Spleen (tissue), 11 donors: ENCODE results near the gene ABCG1. TPM values are rescaled to one million over a fixed set of nuclear protein-coding genes. Genes with fewer than 3 reads are reported as not detected.

Experiments
- DNase-seq: peaks from one replicate; pipeline ENCODE4 v3.0.0-alpha.2; 2020
- H3K27ac ChIP-seq, 8 donors: fragments of 200-600 bp; sonication (generic) in 7 of 8; 1 replicate in 4 of 8; 2 replicates in 4 of 8; pipeline versions ENCODE4 v1.5.0 to v1.8.0; 2016 to 2021; ENCODE audit warnings: inconsistent platforms in 4 of 8, mild to moderate bottlenecking in 4 of 8, moderate library complexity in 1 of 8
- H3K27me3 ChIP-seq, 7 donors: fragments of 200-600 bp; sonication (generic) in 6 of 7; replicated peaks in 1 of 7; 1 replicate in 4 of 7; 2 replicates in 3 of 7; pipeline versions ENCODE4 v1.5.0 to v1.8.0; 2016 to 2021; ENCODE audit warnings: inconsistent platforms in 3 of 7, mild to moderate bottlenecking in 1 of 7
- H3K36me3 ChIP-seq, 6 donors: fragments of 200-600 bp; sonication (generic) in 5 of 6; 1 replicate in 4 of 6; 2 replicates in 2 of 6; pipeline versions ENCODE4 v1.5.0 to v1.8.0; 2016 to 2021; ENCODE audit warnings: inconsistent platforms in 2 of 6
- H3K4me1 ChIP-seq, 6 donors: fragments of 200-600 bp; sonication (generic) in 5 of 6; 1 replicate in 3 of 6; 2 replicates in 3 of 6; pipeline versions ENCODE4 v1.5.0 to v1.8.0; 2016 to 2021; ENCODE audit warnings: inconsistent platforms in 3 of 6
- H3K4me3 ChIP-seq, 8 donors: fragments of 200-600 bp; sonication (generic) in 7 of 8; 1 replicate in 4 of 8; 2 replicates in 4 of 8; pipeline versions ENCODE4 v1.5.0 to v1.8.0; 2016 to 2021; ENCODE audit warnings: inconsistent platforms in 4 of 8, mild to moderate bottlenecking in 4 of 8, moderate library complexity in 2 of 8
- H3K9me3 ChIP-seq, 8 donors: fragments of 200-600 bp; sonication (generic) in 7 of 8; 1 replicate in 4 of 8; 2 replicates in 4 of 8; pipeline versions ENCODE4 v1.5.0 to v1.8.0; 2016 to 2021; ENCODE audit warnings: inconsistent platforms in 4 of 8
- POLR2A ChIP-seq, 3 donors: fragments of 450-650 bp; IDR thresholded peaks; one replicate each; pipeline ENCODE4 v1.5.1; 2017; ENCODE audit warnings: antibody characterized with exemption in 3 of 3, mild to moderate bottlenecking in 1 of 3
- POLR2AphosphoS5 ChIP-seq, 3 donors: sonication (generic); formaldehyde crosslinking; IDR thresholded peaks; one replicate each; pipeline ENCODE4 v1.5.1; 2017; ENCODE audit warnings: antibody characterized with exemption in 3 of 3
- WGBS, 5 donors: extraction: QIAGEN DNeasy Blood & Tissue Kit in 3 of 5; methylation state at CpG; one replicate each; pipeline versions ENCODE4 v1.1.5 to v1.1.7; 2013 to 2018; 5-methylcytosine and 5-hydroxymethylcytosine counted together
- intact Hi-C: fragments of 100-400 bp; cut with DNase I; formaldehyde crosslinking; loops from one replicate; pipeline ENCODE4 v1.15.0; 2023; ENCODE audit warnings: low total_unique reads
- polyA plus RNA-seq, 3 donors: library from polyadenylated mRNA; stranded (reverse); fragments of 200-250 nt; gene quantifications; one replicate each; pipeline ENCODE4 v1.2.1, GENCODE V29; 2013
- total RNA-seq, 7 donors: library from RNA; depleted of rRNA in 3 of 7; stranded (reverse); fragments of >200 nt in 3 of 7; fragmentation: NEBNext Ultra II Directional in 4 of 7; extraction: Animal tissue kit (Norgen Biotek cat#: 25700) in 4 of 7; gene quantifications; one replicate each; pipeline versions ENCODE4 v1.1.0 to v1.2.1, GENCODE V29; 2016 to 2021
- TF ChIP-seq, protein P1 (sequence below), 11 experiments: fragments of 200-600 bp in 7 of 11; fragments of 450-650 bp in 4 of 11; sonication (generic) in 4 of 11; IDR thresholded peaks in 8 of 11; conservative IDR thresholded peaks in 3 of 11; 1 replicate in 7 of 11; 2 replicates in 4 of 11; pipeline versions ENCODE4 v1.4.0 to v1.8.0; 2016 to 2021; ENCODE audit warnings: antibody characterized with exemption in 11 of 11, inconsistent platforms in 4 of 11, mild to moderate bottlenecking in 1 of 11
- donor health status: healthy with polysubstance abuse.
- donor health status: DM: no; HTN: no; CAD: no; lungs with moderate emphysema.
- donor health status: DM: no; HTN: no; CAD: no.
- donor health status: Bipolar disorder and iron deficiency.
- donor health status: healthy.
- donor health status: DM: no; HTN: no; CAD: no.
- donor health status: DM: yes; HTN: yes; CAD: no.

ABCG1 gene
- total and polyA plus RNA-seq, 10 donors: 14.6 to 143 (median 96.7) TPM

DNA sequence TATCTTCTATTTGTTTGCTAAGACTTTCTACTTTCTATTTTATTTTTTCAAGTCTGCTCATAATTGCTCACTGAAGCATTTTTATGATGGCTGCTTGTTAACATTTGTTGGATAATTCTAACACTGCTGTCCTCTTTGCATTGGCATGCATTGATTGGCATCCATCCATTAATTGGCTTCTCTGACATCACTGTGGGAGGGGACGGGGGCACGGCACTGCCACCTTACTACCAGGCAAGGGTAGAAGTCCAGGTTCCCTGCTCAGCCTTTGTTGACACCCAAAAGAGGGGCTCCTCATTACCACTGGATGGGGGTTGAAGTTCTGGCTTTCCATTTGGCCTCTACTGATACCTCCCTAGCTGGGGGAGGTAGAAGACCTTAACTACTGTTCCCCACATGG is 11.5 kb upstream of the ABCG1 start:
- DNase-seq: no peak
- Histone ChIP-seq H3K9me3 (no peaks in the 10 kb centered on the region), H3K27ac (no peak overlapping the region), H3K36me3 (no peaks in the 10 kb centered on the region), H3K27me3 (no peaks in the 10 kb centered on the region), H3K4me1 (peaks cover 0 to 9% (median 0%) of the 10 kb centered on the region in 6 donors), H3K4me3 (no peak overlapping the region)
- TF ChIP-seq, protein P1, sequence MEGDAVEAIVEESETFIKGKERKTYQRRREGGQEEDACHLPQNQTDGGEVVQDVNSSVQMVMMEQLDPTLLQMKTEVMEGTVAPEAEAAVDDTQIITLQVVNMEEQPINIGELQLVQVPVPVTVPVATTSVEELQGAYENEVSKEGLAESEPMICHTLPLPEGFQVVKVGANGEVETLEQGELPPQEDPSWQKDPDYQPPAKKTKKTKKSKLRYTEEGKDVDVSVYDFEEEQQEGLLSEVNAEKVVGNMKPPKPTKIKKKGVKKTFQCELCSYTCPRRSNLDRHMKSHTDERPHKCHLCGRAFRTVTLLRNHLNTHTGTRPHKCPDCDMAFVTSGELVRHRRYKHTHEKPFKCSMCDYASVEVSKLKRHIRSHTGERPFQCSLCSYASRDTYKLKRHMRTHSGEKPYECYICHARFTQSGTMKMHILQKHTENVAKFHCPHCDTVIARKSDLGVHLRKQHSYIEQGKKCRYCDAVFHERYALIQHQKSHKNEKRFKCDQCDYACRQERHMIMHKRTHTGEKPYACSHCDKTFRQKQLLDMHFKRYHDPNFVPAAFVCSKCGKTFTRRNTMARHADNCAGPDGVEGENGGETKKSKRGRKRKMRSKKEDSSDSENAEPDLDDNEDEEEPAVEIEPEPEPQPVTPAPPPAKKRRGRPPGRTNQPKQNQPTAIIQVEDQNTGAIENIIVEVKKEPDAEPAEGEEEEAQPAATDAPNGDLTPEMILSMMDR (IDR thresholded peaks at IDR 0.05 in 8 of 11, conservative IDR thresholded peaks at IDR 0.05 in 3 of 11): no peak
- no peak for TF ChIP-seq POLR2A (IDR thresholded peaks at IDR 0.05)
- TF ChIP-seq POLR2AphosphoS5 (IDR thresholded peaks at IDR 0.05): no peak
- intact Hi-C loops: no loop called here
- WGBS, 5 donors: 89 to 97% (median 93%) methylated on average over 2 of the region's 2 CpGs

- intact Hi-C loops: no loop called here
- no peak overlapping the region for H3K4me3 ChIP-seq
- H3K27me3 ChIP-seq: no peaks in the 10 kb centered on the region
- TF ChIP-seq, protein P1 (IDR thresholded peaks at IDR 0.05 in 8 of 11, conservative IDR thresholded peaks at IDR 0.05 in 3 of 11): no peak
- TF ChIP-seq POLR2AphosphoS5 (IDR thresholded peaks at IDR 0.05) (no peak), POLR2A (IDR thresholded peaks at IDR 0.05) (no peak)
- H3K27ac ChIP-seq: no peak overlapping the region
- H3K9me3 ChIP-seq: no peaks in the 10 kb centered on the region
- no peaks in the 10 kb centered on the region for H3K36me3 ChIP-seq
- peaks cover 0 to 9% (median 0%) of the 10 kb centered on the region in 6 donors for H3K4me1 ChIP-seq
- no peak for DNase-seq
These were observed 10.9 kb upstream of the ABCG1 start for GRCh38 chr21:42208036-42208435.

GRCh38 chr21:42208801-42209490 is 10.0 kb upstream of the ABCG1 start:
- Histone ChIP-seq H3K4me3 (no peak overlapping the region), H3K4me1 (peaks cover 0 to 9% (median 0%) of the 10 kb centered on the region in 6 donors), H3K36me3 (no peaks in the 10 kb centered on the region), H3K9me3 (no peaks in the 10 kb centered on the region), H3K27ac (no peak overlapping the region), H3K27me3 (no peaks in the 10 kb centered on the region)
- no peak for DNase-seq
- WGBS, 5 donors: 84 to 89% (median 86%) methylated on average over 5 of the region's 5 CpGs
- intact Hi-C loops: no loop called here
- TF ChIP-seq POLR2AphosphoS5 (IDR thresholded peaks at IDR 0.05): no peak
- TF ChIP-seq, protein P1 (IDR thresholded peaks at IDR 0.05 in 8 of 11, conservative IDR thresholded peaks at IDR 0.05 in 3 of 11): no peak
- no peak for TF ChIP-seq POLR2A (IDR thresholded peaks at IDR 0.05)

DNA sequence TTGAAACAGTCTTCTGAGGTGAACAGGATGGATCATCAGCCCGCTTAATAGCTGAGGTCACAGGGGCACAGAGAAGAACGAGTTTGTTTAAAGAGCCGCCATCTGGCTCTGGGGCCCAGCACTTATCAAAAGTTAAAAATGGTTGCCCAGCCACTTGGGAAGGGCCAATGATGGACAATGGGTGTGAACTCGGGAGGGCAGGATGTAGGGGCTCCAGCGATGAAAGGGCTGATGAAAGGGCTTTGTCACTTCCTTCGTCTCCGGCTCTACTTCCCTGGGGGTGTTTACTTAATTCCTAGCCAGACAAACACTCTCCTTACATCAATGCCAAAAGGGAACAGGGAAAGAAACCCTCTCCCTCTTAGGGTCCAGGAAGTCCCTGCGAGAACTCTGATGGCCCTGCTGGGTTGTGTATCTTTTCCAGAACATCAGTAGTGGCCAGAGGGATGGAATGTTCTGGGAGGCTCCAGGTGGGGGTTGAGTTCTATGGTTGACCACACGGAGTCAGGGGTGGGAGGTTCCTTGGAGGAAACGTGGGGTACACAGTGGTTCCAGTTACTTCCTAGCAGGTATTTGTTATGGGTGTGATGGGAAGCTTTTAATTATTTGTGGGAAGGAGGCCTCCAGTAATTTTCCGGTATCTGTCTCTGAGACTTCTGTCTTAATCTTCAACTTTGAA is 9.0 kb upstream of the ABCG1 start:
- Histone ChIP-seq H3K9me3 (no peaks in the 10 kb centered on the region), H3K36me3 (no peaks in the 10 kb centered on the region), H3K4me1 (peaks cover 0 to 9% (median 0%) of the 10 kb centered on the region in 6 donors), H3K27me3 (no peaks in the 10 kb centered on the region), H3K4me3 (no peak overlapping the region), H3K27ac (no peak overlapping the region)
- DNase-seq: no peak
- intact Hi-C loops: no loop called here
- 57 to 74% (median 64%) methylated on average over 11 of the region's 11 CpGs for WGBS, 5 donors
- no peak for TF ChIP-seq POLR2A (IDR thresholded peaks at IDR 0.05)
